Tibial artery (tissue), 4 donors: ENCODE results near the gene MACROD2.

Experiments used
- DNase-seq, 2 donors: peaks; one replicate each; pipeline ENCODE4 v3.0.0-alpha.2; 2019
- H3K27ac ChIP-seq, 2 donors: fragments of 200-600 bp; sonication (generic) in 1 of 2; 1 replicate in 1 of 2; 2 replicates in 1 of 2; pipeline ENCODE4 v1.5.1; 2018 to 2019; ENCODE audit warnings: mild to moderate bottlenecking in 1 of 2
- H3K27me3 ChIP-seq, 2 donors: fragments of 200-600 bp; sonication (generic) in 1 of 2; one replicate each; pipeline versions ENCODE4 v1.5.1 to v1.6.0; 2016 to 2019
- H3K36me3 ChIP-seq, 3 donors: fragments of 200-600 bp; sonication (generic) in 2 of 3; one replicate each; pipeline ENCODE4 v1.5.1; 2016 to 2019; ENCODE audit warnings: mild to moderate bottlenecking in 2 of 3
- H3K4me1 ChIP-seq, 4 donors: fragments of 200-600 bp; sonication (generic) in 2 of 4; 1 replicate in 3 of 4; 2 replicates in 1 of 4; pipeline ENCODE4 v1.5.1; 2016 to 2019
- H3K4me3 ChIP-seq, 2 donors: fragments of 200-600 bp; sonication (generic) in 1 of 2; 1 replicate in 1 of 2; 2 replicates in 1 of 2; pipeline ENCODE4 v1.5.1; 2018 to 2019; ENCODE audit warnings: mild to moderate bottlenecking in 2 of 2
- H3K9me3 ChIP-seq, 3 donors: fragments of 200-600 bp; sonication (generic) in 1 of 3; one replicate each; pipeline ENCODE4 v1.5.1; 2016 to 2019
- CTCF ChIP-seq, 2 experiments: fragments of 200-600 bp in 1 of 2; fragments of 450-650 bp in 1 of 2; IDR thresholded peaks; one replicate each; pipeline ENCODE4 v1.5.1; 2017 to 2019; ENCODE audit warnings: antibody characterized with exemption in 2 of 2, mild to moderate bottlenecking in 1 of 2, moderate library complexity in 1 of 2
- intact Hi-C: fragments of 100-400 bp; cut with DNase I; formaldehyde crosslinking; loops from one replicate; pipeline ENCODE4 v1.15.0; 2023; ENCODE audit warnings: low total_unique reads

The MACROD2 gene

GRCh38 chr20:15923030-15923776 is 1927.9 kb downstream of the MACROD2 start:
- DNase-seq: no peak
- Histone ChIP-seq H3K4me3 (no peak overlapping the region), H3K27me3 (no peaks in the 10 kb centered on the region), H3K4me1 (no peaks in the 10 kb centered on the region), H3K9me3 (no peaks in the 10 kb centered on the region), H3K27ac (no peak overlapping the region), H3K36me3 (no peaks in the 10 kb centered on the region)
- intact Hi-C loops: no loop called here
- no peak for TF ChIP-seq CTCF (IDR thresholded peaks at IDR 0.05)

- Histone ChIP-seq H3K4me1 (no peaks in the 10 kb centered on the region), H3K27ac (no peak overlapping the region), H3K4me3 (no peak overlapping the region), H3K36me3 (no peaks in the 10 kb centered on the region), H3K27me3 (no peaks in the 10 kb centered on the region), H3K9me3 (no peaks in the 10 kb centered on the region)
- intact Hi-C loops: no loop called here
- TF ChIP-seq CTCF (IDR thresholded peaks at IDR 0.05): no peak
- DNase-seq: no peak
These were observed 1929.2 kb downstream of the MACROD2 start for GRCh38 chr20:15924556-15924955.

GRCh38 chr20:15925376-15925775 is 1930.1 kb downstream of the MACROD2 start:
- Histone ChIP-seq H3K4me1 (peaks cover 0 to 5% (median 5%) of the 10 kb centered on the region in 4 donors), H3K27ac (no peak overlapping the region), H3K9me3 (no peaks in the 10 kb centered on the region), H3K36me3 (no peaks in the 10 kb centered on the region), H3K4me3 (no peak overlapping the region), H3K27me3 (no peaks in the 10 kb centered on the region)
- intact Hi-C loops: no loop called here
- no peak for DNase-seq
- no peak for TF ChIP-seq CTCF (IDR thresholded peaks at IDR 0.05)

- Histone ChIP-seq H3K9me3 (no peaks in the 10 kb centered on the region), H3K4me3 (no peak overlapping the region), H3K27ac (no peak overlapping the region), H3K4me1 (peaks cover 0 to 17% (median 13%) of the 10 kb centered on the region in 4 donors), H3K36me3 (no peaks in the 10 kb centered on the region), H3K27me3 (no peaks in the 10 kb centered on the region)
- no peak for TF ChIP-seq CTCF (IDR thresholded peaks at IDR 0.05)
- intact Hi-C loops: no loop called here
- no peak for DNase-seq
These were observed 1932.8 kb downstream of the MACROD2 start for GRCh38 chr20:15927893-15928650.

- Histone ChIP-seq H3K4me3 (no peak overlapping the region), H3K27ac (no peak overlapping the region), H3K27me3 (no peaks in the 10 kb centered on the region), H3K4me1 (peaks cover 0 to 17% (median 13%) of the 10 kb centered on the region in 4 donors), H3K9me3 (no peaks in the 10 kb centered on the region), H3K36me3 (no peaks in the 10 kb centered on the region)
- TF ChIP-seq CTCF (IDR thresholded peaks at IDR 0.05): no peak
- no peak for DNase-seq
- intact Hi-C loops: no loop called here
These were observed 1933.6 kb downstream of the MACROD2 start for GRCh38 chr20:15928946-15929345.
